Caco-2 (cell line): Measurements from ENCODE around the gene NOX3. TPM values are rescaled to one million over a fixed set of nuclear protein-coding genes. Genes with fewer than 3 reads are reported as not detected.

Source experiments
- BruUV-seq: library from RNA; stranded (reverse); fragments of 400-500 nt; replicated peaks from 2 replicates; lab custom pipeline; 2021; lab: Mats Ljungman, UMichigan
- CTCF ChIA-PET: fragments of 300-600 bp; sonication (Branson Sonifier 250); formaldehyde crosslinking; loops from one replicate; lab custom pipeline; 2022; ENCODE audit warnings: antibody characterized with exemption; lab: Charles Lee
- POLR2A ChIA-PET: fragments of 300-600 bp; sonication (Branson Sonifier 250); formaldehyde crosslinking; loops from one replicate; lab custom pipeline; 2022; ENCODE audit warnings: antibody characterized with exemption; lab: Charles Lee
- DNase-seq, 2 experiments: peaks; one replicate each; pipeline versions ENCODE4 v3.0.0 to v3.0.0-alpha.2; 2020 to 2022
- H3K27me3 ChIP-seq: replicated peaks from 2 replicates; pipeline ENCODE4 v1.6.0; 2011; ENCODE audit warnings: low read length; ENCODE audit not compliant: control insufficient read depth, insufficient read depth
- H3K36me3 ChIP-seq: 2 replicates; pipeline ENCODE4 v1.5.1; 2011; ENCODE audit warnings: low read length; ENCODE audit not compliant: control insufficient read depth, insufficient read depth
- H3K4me1 ChIP-seq: fragments of 250-450 bp; sonication (Bioruptor Pico); 2 replicates; pipeline ENCODE4 v1.5.1; 2020; ENCODE audit warnings: mild to moderate bottlenecking
- H3K4me3 ChIP-seq: 2 replicates; pipeline ENCODE4 v1.5.1; 2011; ENCODE audit warnings: low read depth, mild to moderate bottlenecking, control low read depth, low read length
- H3K9me3 ChIP-seq: fragments of 250-450 bp; sonication (Bioruptor Pico); 2 replicates; pipeline ENCODE4 v1.5.1; 2020; ENCODE audit warnings: mild to moderate bottlenecking, moderate library complexity
- H3K27ac Mint-ChIP-seq: one replicate; pipeline ENCODE4 v1.8.0; 2022; ENCODE audit warnings: mixed read lengths; ENCODE audit not compliant: unreplicated experiment
- H3K27me3 Mint-ChIP-seq: one replicate; pipeline ENCODE4 v1.8.0; 2022; ENCODE audit warnings: mixed read lengths; ENCODE audit not compliant: insufficient read depth, unreplicated experiment
- H3K36me3 Mint-ChIP-seq: one replicate; pipeline ENCODE4 v1.8.0; 2022; ENCODE audit warnings: mild to moderate bottlenecking, mixed read lengths; ENCODE audit not compliant: insufficient read depth, unreplicated experiment
- H3K4me1 Mint-ChIP-seq: one replicate; pipeline ENCODE4 v1.8.0; 2022; ENCODE audit warnings: low read depth, mixed read lengths; ENCODE audit not compliant: unreplicated experiment
- H3K4me3 Mint-ChIP-seq: one replicate; pipeline ENCODE4 v1.8.0; 2022; ENCODE audit warnings: mild to moderate bottlenecking, moderate library complexity, mixed read lengths; ENCODE audit not compliant: unreplicated experiment
- H3K9me3 Mint-ChIP-seq: one replicate; pipeline ENCODE4 v1.8.0; 2022; ENCODE audit warnings: mixed read lengths; ENCODE audit not compliant: unreplicated experiment
- CTCF ChIP-seq, 2 experiments: fragments of 200-600 bp in 1 of 2; IDR thresholded peaks; 1 replicate in 1 of 2; 2 replicates in 1 of 2; pipeline versions ENCODE4 v1.5.1 to v1.8.0; 2011 to 2022; ENCODE audit warnings: antibody characterized with exemption in 1 of 2, control low read depth in 1 of 2, inconsistent platforms in 1 of 2, low read depth in 1 of 2, low read length in 1 of 2, mild to moderate bottlenecking in 1 of 2, moderate library complexity in 1 of 2; ENCODE audit not compliant: insufficient read depth in 1 of 2, severe bottlenecking in 1 of 2, unreplicated experiment in 1 of 2
- intact Hi-C: fragments of 100-400 bp; cut with micrococcal nuclease; formaldehyde crosslinking; loops from one replicate; pipeline ENCODE4 v1.10.0; 2022; ENCODE audit not compliant: unreplicated experiment
- total RNA-seq: library from RNA; stranded (reverse); gene quantifications from 2 replicates; pipeline ENCODE4 v1.2.3, GENCODE V29; 2022

Gene NOX3
- total RNA-seq, 1 experiment from 2014 or later = not detected

GRCh38 chr6:155449450-155450239, 6.0 kb downstream of the NOX3 start:
- Mint-ChIP-seq H3K4me1 (no peaks in the 10 kb centered on the region), H3K27ac (no peak overlapping the region), H3K36me3 (no peaks in the 10 kb centered on the region), H3K9me3 (no peaks in the 10 kb centered on the region), H3K27me3 (no peaks in the 10 kb centered on the region), H3K4me3 (no peak overlapping the region)
- H3K36me3 ChIP-seq = no peaks in the 10 kb centered on the region
- intact Hi-C loops = no loop called here
- BruUV-seq = no TSS peak
- no peaks in the 10 kb centered on the region for H3K4me1 ChIP-seq
- H3K4me3 ChIP-seq = no peak overlapping the region
- ChIA-PET POLR2A (no interaction called here), CTCF (no interaction called here)
- no peak for DNase-seq
- no peaks in the 10 kb centered on the region for H3K9me3 ChIP-seq
- H3K27me3 ChIP-seq = no peaks in the 10 kb centered on the region
- TF ChIP-seq CTCF (IDR thresholded peaks at IDR 0.05; ENCODE audit: insufficient read depth in 1 of 2, low read depth in 1 of 2, low read length in 1 of 2, severe bottlenecking in 1 of 2, unreplicated experiment in 1 of 2) = no peak

GRCh38 chr6:155448668-155449449, 6.8 kb downstream of the NOX3 start:
- no TSS peak for BruUV-seq
- H3K4me1 Mint-ChIP-seq = no peaks in the 10 kb centered on the region
- ChIA-PET POLR2A (no interaction called here), CTCF (no interaction called here)
- TF ChIP-seq CTCF (IDR thresholded peaks at IDR 0.05; ENCODE audit: insufficient read depth in 1 of 2, low read depth in 1 of 2, low read length in 1 of 2, severe bottlenecking in 1 of 2, unreplicated experiment in 1 of 2) = no peak
- Histone ChIP-seq H3K4me1 (no peaks in the 10 kb centered on the region), H3K9me3 (no peaks in the 10 kb centered on the region), H3K4me3 (no peak overlapping the region), H3K36me3 (no peaks in the 10 kb centered on the region), H3K27me3 (no peaks in the 10 kb centered on the region)
- intact Hi-C loops = no loop called here
- no peaks in the 10 kb centered on the region for H3K36me3 Mint-ChIP-seq
- H3K27ac Mint-ChIP-seq = no peak overlapping the region
- no peaks in the 10 kb centered on the region for H3K9me3 Mint-ChIP-seq
- H3K27me3 Mint-ChIP-seq = no peaks in the 10 kb centered on the region
- no peak for DNase-seq
- no peak overlapping the region for H3K4me3 Mint-ChIP-seq

GRCh38 chr6:155447949-155448348, 7.7 kb downstream of the NOX3 start:
- Mint-ChIP-seq H3K27ac (no peak overlapping the region), H3K4me1 (no peaks in the 10 kb centered on the region), H3K4me3 (no peak overlapping the region), H3K9me3 (no peaks in the 10 kb centered on the region), H3K27me3 (no peaks in the 10 kb centered on the region), H3K36me3 (no peaks in the 10 kb centered on the region)
- no TSS peak for BruUV-seq
- Histone ChIP-seq H3K4me1 (no peaks in the 10 kb centered on the region), H3K27me3 (no peaks in the 10 kb centered on the region), H3K36me3 (no peaks in the 10 kb centered on the region), H3K9me3 (no peaks in the 10 kb centered on the region), H3K4me3 (no peak overlapping the region)
- TF ChIP-seq CTCF (IDR thresholded peaks at IDR 0.05; ENCODE audit: insufficient read depth in 1 of 2, low read depth in 1 of 2, low read length in 1 of 2, severe bottlenecking in 1 of 2, unreplicated experiment in 1 of 2) = no peak
- DNase-seq = no peak
- CTCF ChIA-PET = no interaction called here
- POLR2A ChIA-PET = no interaction called here
- intact Hi-C loops = no loop called here
